ENCODE data around the gene PADI1. TPM values are rescaled to one million over a fixed set of nuclear protein-coding genes. Genes with fewer than 3 reads are reported as not detected.

Gene PADI1
- total RNA-seq, 1 donor from 2014 or later: not detected

GRCh38 chr1:17181781-17182464 lies 23.0 kb upstream of the PADI1 start:
- DNase-seq (ENCODE audit: low spot score): no peak

GRCh38 chr1:17183388-17184160 lies 21.4 kb upstream of the PADI1 start:
- no peak for DNase-seq (ENCODE audit: low spot score)

GRCh38 chr1:17184161-17184665 lies 20.7 kb upstream of the PADI1 start:
- DNase-seq (ENCODE audit: low spot score): no peak

- DNase-seq (ENCODE audit: low spot score): no peak
These were observed 20.0 kb upstream of the PADI1 start for GRCh38 chr1:17184822-17185484.

- DNase-seq (ENCODE audit: low spot score): no peak
These were observed 19.5 kb upstream of the PADI1 start for GRCh38 chr1:17185485-17185860.

GRCh38 chr1:17186216-17186909 lies 18.6 kb upstream of the PADI1 start:
- no peak for DNase-seq (ENCODE audit: low spot score)

DNA sequence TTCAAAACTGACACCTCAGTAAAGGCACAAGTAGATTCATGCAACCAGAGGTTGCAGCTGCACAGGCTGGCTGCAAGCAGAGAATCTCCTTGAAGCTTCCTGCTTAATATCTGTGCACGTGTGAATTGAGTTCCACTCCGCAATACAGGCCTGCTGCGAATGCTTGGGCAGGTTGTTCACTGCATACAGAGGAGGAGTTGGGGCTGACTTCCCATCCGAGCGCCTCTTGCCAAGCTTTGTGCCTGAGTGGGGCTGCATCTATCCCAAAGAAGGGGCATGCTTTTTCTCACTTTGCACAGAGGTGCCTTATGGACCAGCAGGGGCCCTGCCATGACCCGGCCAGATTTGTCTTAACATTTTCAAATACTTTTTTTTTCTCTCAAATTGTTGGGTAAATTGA lies 17.9 kb upstream of the PADI1 start:
- DNase-seq (ENCODE audit: low spot score): no peak

GRCh38 chr1:17188217-17188616 lies 16.7 kb upstream of the PADI1 start:
- no peak for DNase-seq (ENCODE audit: low spot score)

DNA sequence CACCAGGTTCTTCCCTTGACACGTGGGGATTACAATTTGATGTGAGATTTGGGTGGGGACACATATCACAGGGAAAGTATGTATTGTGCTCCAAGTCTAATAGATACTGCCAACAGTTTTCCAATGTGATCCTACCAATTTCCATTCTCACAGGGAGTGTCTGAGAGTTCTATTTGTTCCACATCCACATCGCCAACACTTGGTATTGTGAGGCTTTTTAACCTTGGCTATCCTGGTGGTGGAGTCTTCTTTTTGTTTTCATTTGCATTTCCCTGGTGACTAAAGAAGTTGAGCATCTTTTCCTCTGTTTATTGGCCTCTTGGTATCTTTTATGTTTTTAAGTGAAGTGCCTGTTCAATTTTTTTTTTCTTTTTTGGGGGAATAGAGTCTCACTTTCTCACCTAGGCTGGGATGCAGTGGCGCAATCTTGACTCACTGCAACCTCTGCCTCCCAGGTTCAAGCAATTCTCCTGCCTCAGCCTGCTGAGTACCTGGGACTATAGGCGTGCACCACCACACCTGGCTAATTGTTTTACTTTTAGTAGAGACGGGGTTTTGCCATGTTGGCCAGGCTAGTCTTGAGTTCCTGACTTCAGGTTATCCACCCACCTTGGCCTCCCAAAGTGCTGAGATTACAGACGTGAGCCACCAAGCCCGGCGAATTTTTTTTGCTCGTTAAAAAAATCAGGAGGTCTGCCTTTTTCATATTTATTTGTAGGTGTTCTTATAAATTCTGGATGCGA lies 15.9 kb upstream of the PADI1 start:
- DNase-seq (ENCODE audit: low spot score): no peak

GRCh38 chr1:17189632-17189990 lies 15.3 kb upstream of the PADI1 start:
- DNase-seq (ENCODE audit: low spot score): no peak

DNA sequence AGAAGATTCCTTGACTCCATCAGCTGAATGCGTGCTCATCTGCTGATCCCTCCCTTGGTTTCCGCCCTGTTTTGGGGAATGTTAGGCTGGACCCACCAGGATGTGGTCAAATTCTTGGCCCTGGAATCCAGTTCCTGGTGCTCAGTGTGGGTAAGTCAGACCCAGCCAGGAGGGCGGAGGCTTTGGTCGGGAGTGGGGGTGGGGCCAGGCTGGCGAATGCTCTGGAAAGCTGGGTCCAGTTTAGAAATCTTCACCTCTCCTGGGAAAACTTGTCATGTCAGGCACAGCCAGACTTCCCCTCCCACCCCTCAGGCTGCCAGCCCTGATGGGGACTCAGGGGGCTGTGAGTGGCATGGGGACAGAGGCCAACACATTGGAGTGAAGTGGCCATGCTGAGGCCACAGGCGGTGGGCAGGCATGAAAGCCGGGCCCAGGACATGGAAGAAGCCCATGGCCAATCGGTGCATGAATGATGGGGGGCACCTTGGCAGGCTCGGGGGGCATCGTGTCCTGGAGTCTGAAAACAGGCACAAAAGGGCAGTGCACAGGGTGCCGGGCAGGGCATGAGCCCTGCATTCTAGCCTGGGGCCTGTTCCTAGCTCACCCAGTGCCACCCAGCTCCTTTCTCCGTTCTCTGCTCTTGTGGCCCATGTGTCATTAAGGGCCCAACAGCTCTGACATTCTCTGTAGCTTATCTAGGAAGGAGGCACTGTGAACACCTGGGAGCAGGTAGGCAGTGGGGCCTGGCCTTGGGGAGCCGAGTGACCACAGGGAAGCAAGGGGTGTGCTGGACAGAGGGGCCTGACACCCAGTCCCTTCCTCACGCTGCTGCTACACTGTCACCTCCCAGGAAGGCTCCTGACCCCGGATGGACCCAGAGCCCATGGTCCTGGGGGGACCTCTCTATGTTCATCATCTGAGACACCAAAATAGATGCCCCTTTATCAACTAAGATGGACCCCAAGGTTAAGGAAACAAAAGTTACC lies 14.6 kb upstream of the PADI1 start:
- no peak for DNase-seq (ENCODE audit: low spot score)

- no peak for DNase-seq (ENCODE audit: low spot score)
These were observed 13.0 kb upstream of the PADI1 start for GRCh38 chr1:17191990-17192242.

DNA sequence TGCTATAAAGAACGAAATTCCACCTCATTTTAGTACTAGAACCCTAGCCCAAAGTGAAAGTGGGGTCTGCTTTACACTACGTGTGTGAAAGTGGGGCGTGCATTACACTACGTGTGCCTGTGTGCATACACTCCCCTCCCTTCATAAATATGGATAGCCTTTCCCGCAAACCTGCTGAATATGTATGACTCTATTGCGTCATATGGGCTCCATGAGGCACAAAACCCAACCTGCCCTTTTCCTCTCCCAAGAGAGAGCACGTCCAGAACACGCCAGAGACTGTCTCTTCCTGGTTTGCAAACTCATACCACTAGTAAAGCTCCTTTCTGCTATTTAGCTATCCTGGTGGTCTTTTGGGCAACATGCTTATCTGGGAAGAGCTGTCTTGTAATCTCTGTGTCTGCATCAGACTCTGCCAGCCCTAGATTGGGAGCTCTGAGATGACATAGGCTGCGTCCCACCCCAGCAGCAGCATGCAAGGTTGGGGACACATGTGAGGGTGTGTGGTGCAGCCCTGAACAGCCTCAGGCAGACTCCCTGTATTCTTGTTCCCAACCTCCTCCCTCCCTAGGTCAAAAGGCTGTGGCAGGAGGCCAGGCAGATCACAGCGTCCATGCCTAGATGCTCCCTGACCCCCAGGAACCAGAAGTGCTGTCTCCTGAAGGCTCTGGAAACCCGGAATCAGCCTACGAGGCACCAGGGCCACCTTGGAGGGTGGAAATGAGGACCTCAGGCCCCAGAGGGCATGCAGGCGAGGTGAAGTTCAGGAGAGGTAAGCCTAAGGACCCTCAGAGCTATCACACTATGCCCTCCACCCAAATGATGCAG lies 12.3 kb upstream of the PADI1 start:
- DNase-seq (ENCODE audit: low spot score): no peak

DNA sequence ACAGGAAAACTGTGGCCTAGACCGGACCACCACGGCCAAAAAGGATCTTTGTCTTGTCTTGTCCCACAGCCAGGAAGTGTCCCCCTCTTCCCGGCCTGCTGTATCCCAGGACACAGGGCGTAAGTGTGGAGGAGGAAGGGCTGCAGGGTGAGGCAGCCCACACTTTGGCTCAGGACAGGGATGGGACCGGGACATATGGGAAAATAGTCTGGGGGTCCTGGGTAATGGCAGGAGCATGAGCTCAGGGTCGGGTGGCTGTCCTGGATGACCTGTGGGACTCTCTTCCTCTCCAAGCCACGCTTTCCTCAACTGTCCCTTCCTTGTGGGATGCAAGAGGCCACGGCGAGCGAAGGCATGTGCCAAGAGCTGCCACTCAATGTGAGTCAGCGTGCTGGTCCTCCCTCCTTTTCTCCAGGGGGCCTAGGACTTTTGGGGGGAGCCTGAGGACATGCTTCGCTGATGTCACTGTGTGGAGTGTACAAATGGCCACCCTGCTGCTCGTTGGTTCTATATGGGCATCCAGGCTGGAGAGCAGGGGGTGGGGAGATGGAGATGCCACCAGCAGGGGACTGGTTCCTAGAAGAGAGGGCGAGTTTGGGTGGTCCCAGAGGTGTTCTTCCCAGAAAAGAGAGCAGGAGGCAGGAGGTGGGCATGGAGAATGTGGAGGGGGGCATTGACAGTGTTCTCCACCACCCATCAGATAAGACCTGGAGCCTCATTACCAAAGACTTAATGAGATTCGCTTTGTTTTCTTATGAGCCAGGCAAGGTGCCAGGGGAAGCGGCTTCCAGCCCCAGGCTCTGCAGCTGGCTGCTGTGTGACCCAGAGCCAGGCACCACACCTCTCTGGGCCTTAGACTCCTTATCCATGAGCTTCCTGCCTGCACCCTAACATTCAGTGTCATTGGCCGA lies 11.5 kb upstream of the PADI1 start:
- DNase-seq (ENCODE audit: low spot score): no peak

- DNase-seq (ENCODE audit: low spot score): no peak
These were observed 10.8 kb upstream of the PADI1 start for GRCh38 chr1:17194133-17194475.

GRCh38 chr1:17194615-17195528 lies 10.1 kb upstream of the PADI1 start:
- DNase-seq (ENCODE audit: low spot score): no peak

- DNase-seq (ENCODE audit: low spot score): no peak
These were observed 9.2 kb upstream of the PADI1 start for GRCh38 chr1:17195731-17196130.

All from mucosa of gallbladder (tissue), 1 donor.